HFFc6 (cell line): ENCODE results near the gene TSNAXIP1. TPM values are rescaled to one million over a fixed set of nuclear protein-coding genes. Genes with fewer than 3 reads are reported as not detected.

Source experiments
- DNase-seq: peaks from one replicate; pipeline ENCODE4 v3.0.0-alpha.2; 2018
- H3K27ac Mint-ChIP-seq: 2 replicates; pipeline ENCODE4 v1.8.0; 2020; ENCODE audit warnings: mild to moderate bottlenecking, mixed read lengths
- H3K27me3 Mint-ChIP-seq: 2 replicates; pipeline ENCODE4 v1.8.0; 2021; ENCODE audit warnings: mild to moderate bottlenecking, moderate library complexity, mixed read lengths; ENCODE audit not compliant: insufficient read depth
- H3K36me3 Mint-ChIP-seq: 2 replicates; pipeline ENCODE4 v1.8.0; 2021; ENCODE audit warnings: low read depth, mixed read lengths
- H3K4me1 Mint-ChIP-seq: 2 replicates; pipeline ENCODE4 v1.8.0; 2020; ENCODE audit warnings: low read depth, mixed read lengths
- H3K4me3 Mint-ChIP-seq: 2 replicates; pipeline ENCODE4 v1.8.0; 2020; ENCODE audit warnings: mild to moderate bottlenecking, moderate library complexity, mixed read lengths
- H3K9me3 Mint-ChIP-seq: 2 replicates; pipeline ENCODE4 v1.8.0; 2020; ENCODE audit warnings: mild to moderate bottlenecking, mixed read lengths
- total RNA-seq, 6 experiments: library from RNA; stranded (reverse); fragmentation: NEBNext Ultra II Directional; extraction: Animal tissue kit (Norgen Biotek cat#: 25700); gene quantifications; 2 replicates in 1 of 6; 3 replicates in 5 of 6; pipeline ENCODE4 v1.2.3, GENCODE V29; 2021
- TF ChIP-seq, protein P1 (sequence below): fragments of 200-600 bp; sonication (generic); IDR thresholded peaks from 2 replicates; pipeline ENCODE4 v1.5.0; 2021; ENCODE audit warnings: antibody characterized with exemption, mild to moderate bottlenecking

TSNAXIP1 gene
- total RNA-seq, 6 experiments from 2014 or later: 0.23 to 1.3 (median 0.79) TPM

DNA sequence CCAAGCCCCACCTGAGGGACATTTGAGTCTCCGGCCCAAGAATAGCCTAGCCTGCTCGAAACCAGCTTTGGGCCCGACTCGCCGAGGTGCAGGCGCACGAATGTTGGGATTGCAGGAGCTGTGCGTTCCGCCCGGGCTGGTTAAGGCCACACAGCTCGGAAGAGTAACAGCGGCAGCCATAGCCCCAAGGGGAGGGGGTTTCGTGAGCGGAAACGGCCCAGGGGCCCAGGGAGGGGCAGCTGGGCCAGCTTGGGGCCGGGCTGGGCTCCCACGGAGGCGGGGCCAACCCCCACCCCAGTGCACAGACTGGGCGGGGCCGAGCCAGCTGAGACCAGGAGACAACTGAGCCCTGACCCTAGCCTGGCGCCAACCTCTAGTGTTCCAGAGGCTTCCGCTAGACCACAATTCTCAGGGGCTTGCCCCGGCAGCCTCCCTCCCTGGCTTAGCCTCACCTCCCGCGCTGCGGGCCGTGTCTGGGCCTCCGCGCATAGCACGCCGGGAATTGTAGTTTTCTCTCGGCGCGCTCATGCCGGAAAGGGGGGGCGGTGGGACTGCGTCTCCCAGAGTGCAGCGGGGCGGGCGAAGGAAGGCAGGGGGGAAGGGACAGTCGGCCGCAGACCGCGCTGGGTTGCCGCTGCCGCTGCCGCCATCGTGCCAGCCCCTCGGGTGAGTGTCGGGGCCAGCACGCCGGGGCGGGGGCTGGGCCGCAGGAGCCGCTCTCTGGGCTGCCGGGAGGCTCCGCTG is 39.8 kb downstream of the TSNAXIP1 start, which contains the start of gene NUTF2:
Gene NUTF2, plus strand, starts transcription at position 614 of the 744 bp plus-strand sequence. CDS start 18,198 bp downstream, outside the sequence.
- H3K27ac Mint-ChIP-seq: peak within 1 kb of the TSS; percentile 96
- peak within 1 kb of the TSS; percentile 97 for H3K4me3 Mint-ChIP-seq
- H3K27me3 Mint-ChIP-seq: peaks cover 3% of the 10 kb centered on the region; the same call in 1 of the 2 replicates
- H3K36me3 Mint-ChIP-seq: peaks cover 6% of the 10 kb centered on the region; the same call in 1 of the 2 replicates
- H3K9me3 Mint-ChIP-seq: no peaks in the 10 kb centered on the region
- H3K4me1 Mint-ChIP-seq: peaks cover 51% of the 10 kb centered on the region
- TF ChIP-seq, protein P1, sequence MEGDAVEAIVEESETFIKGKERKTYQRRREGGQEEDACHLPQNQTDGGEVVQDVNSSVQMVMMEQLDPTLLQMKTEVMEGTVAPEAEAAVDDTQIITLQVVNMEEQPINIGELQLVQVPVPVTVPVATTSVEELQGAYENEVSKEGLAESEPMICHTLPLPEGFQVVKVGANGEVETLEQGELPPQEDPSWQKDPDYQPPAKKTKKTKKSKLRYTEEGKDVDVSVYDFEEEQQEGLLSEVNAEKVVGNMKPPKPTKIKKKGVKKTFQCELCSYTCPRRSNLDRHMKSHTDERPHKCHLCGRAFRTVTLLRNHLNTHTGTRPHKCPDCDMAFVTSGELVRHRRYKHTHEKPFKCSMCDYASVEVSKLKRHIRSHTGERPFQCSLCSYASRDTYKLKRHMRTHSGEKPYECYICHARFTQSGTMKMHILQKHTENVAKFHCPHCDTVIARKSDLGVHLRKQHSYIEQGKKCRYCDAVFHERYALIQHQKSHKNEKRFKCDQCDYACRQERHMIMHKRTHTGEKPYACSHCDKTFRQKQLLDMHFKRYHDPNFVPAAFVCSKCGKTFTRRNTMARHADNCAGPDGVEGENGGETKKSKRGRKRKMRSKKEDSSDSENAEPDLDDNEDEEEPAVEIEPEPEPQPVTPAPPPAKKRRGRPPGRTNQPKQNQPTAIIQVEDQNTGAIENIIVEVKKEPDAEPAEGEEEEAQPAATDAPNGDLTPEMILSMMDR: no peak
- peak; percentile 88 for DNase-seq

DNA sequence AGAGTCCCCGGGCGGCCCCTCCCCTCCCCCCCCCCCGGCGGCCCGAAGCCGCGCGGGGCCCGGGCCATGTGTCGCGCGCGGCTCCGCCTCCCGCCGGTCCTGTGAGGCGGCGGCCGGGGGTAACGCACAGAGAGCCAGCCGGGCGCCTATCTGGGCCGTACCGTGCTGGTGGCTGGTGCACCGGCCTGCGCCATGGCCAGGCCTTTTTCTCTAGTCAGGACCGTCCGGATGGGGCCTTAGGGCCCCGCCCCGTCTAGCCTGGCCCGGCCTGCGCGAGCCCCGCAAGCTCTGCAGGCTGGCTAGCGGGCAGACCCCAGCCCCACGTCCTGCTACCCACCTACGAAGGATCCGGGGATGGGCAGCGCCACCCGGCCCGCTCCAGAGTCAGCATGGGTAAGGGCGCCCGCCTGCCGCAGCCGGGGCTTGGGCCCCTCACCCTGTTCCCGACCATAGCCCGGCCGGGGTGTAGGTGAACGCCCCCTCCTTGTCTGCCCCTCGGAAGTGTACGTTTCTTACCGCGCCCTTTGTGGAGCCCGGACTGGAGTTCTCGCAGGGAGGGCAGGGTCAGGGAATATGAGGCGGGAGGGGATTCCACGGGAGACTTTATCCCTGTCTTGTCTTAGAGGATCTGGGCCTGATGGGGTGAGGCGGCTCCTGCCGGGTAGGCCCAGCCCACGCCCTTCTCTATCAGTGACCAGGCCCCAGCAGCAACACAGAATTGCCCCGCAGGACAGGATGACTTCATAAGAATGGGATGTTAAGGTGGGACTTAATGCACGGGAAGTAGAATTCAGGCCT is 40.6 kb downstream of the TSNAXIP1 start, which contains the start of gene CENPT:
Gene CENPT, minus strand, starts transcription at position 630 of the 798 bp plus-strand sequence. CDS start 13,834 bp downstream, outside the sequence.
- Mint-ChIP-seq H3K36me3 (peaks cover 6% of the 10 kb centered on the region; the same call in 1 of the 2 replicates), H3K9me3 (no peaks in the 10 kb centered on the region), H3K27me3 (peaks cover 3% of the 10 kb centered on the region; the same call in 1 of the 2 replicates), H3K4me1 (peaks cover 49% of the 10 kb centered on the region), H3K4me3 (peak within 1 kb of the TSS; percentile 97), H3K27ac (peak within 1 kb of the TSS; percentile 96)
- DNase-seq: peak; percentile 73
- TF ChIP-seq, protein P1: 0 out of 2 replicates have a peak, but pooled peaks have one; percentile 8

DNA sequence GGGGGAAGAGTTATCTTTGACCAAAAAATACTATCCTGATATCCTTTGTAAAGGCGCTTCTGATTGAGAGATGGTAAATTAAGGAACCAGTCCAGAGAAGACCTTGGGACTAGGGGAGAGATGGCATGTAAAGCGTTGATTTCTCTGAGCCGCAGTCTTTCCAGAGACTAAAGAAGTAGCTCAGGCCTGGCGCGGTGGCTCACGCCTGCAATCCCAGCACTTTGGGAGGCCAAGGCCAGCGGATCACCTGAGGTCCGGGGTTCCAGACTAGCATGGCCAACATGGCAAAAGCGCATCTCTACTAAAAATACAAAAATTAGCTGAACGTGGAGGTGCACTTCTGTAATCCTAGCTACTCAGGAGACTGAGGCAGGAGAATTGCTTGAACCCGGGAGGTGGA is 41.4 kb downstream of the TSNAXIP1 start:
- peak overlapping the region; percentile 97 for H3K4me3 Mint-ChIP-seq
- H3K27ac Mint-ChIP-seq: peak overlapping the region; percentile 96
- peaks cover 6% of the 10 kb centered on the region; the same call in 1 of the 2 replicates for H3K36me3 Mint-ChIP-seq
- H3K27me3 Mint-ChIP-seq: peaks cover 3% of the 10 kb centered on the region; the same call in 1 of the 2 replicates
- H3K9me3 Mint-ChIP-seq: no peaks in the 10 kb centered on the region
- TF ChIP-seq, protein P1: no peak
- DNase-seq: no peak
- peaks cover 43% of the 10 kb centered on the region for H3K4me1 Mint-ChIP-seq

DNA sequence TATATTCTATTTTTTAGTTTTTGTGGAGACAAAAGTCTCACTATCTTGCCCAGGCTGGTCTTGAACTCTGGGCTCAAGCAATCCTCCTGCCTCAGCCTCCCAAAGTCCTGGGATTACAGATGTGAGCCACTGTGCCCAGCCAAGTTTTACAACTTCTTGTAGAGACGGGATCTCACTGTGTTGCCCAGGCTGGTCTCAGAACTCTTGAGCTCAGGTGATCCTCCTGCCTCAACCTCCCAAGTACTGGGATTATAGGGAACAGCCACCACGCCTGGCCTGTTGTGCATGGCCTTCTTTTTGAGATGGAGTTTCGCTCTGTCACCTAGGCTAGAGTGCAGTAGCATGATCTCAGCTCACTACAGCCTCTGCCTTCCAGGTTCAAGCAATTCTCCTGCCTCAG is 47.0 kb downstream of the TSNAXIP1 start:
- peaks cover 4% of the 10 kb centered on the region for H3K36me3 Mint-ChIP-seq
- peaks cover 40% of the 10 kb centered on the region for H3K4me1 Mint-ChIP-seq
- H3K4me3 Mint-ChIP-seq: no peak overlapping the region
- no peaks in the 10 kb centered on the region for H3K9me3 Mint-ChIP-seq
- H3K27me3 Mint-ChIP-seq: peaks cover 5% of the 10 kb centered on the region
- DNase-seq: no peak
- H3K27ac Mint-ChIP-seq: no peak overlapping the region
- TF ChIP-seq, protein P1: no peak

DNA sequence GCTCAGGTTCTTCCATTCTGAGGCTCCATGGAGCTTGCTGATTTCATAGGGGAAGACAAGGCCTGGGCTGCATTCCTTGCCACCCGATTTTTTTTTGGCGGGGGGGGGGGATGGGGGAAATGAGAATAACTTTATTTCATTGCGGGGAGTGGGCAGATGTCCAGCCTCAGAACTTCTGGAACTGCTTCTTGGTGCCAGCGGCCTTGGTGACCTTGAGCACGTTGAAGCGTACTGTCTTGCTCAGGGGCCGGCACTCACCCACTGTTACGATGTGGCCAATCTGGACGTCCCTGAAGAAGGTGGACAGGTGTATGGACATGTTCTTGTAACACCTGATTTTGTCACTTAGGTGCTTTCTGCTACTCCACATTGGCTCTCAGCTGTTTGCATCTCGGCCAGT is 49.1 kb downstream of the TSNAXIP1 start:
- Mint-ChIP-seq H3K27me3 (peaks cover 2% of the 10 kb centered on the region; the same call in 1 of the 2 replicates), H3K9me3 (no peaks in the 10 kb centered on the region), H3K4me3 (no peak overlapping the region), H3K27ac (peak overlapping the region; percentile 100), H3K4me1 (peaks cover 43% of the 10 kb centered on the region), H3K36me3 (peaks cover 4% of the 10 kb centered on the region; the same call in 1 of the 2 replicates)
- DNase-seq: no peak
- TF ChIP-seq, protein P1: no peak
